Esophagus muscularis mucosa (tissue), 4 donors: ENCODE measurements around the gene CRYGC. TPM values are rescaled to one million over a fixed set of nuclear protein-coding genes. Genes with fewer than 3 reads are reported as not detected.

Experiments
- DNase-seq: peaks from one replicate; pipeline ENCODE4 v3.0.0-alpha.2; 2017; ENCODE audit errors: extremely low spot score
- H3K27ac ChIP-seq, 4 donors: fragments of 200-600 bp; sonication (generic); replicated peaks in 1 of 4; 1 replicate in 3 of 4; 2 replicates in 1 of 4; pipeline ENCODE4 v1.5.1; 2016 to 2019; ENCODE audit warnings: mild to moderate bottlenecking in 1 of 4
- H3K27me3 ChIP-seq, 4 donors: fragments of 200-600 bp; sonication (generic); one replicate each; pipeline versions ENCODE4 v1.5.1 to v1.6.0; 2016 to 2019
- H3K36me3 ChIP-seq, 4 donors: fragments of 200-600 bp; sonication (generic); one replicate each; pipeline ENCODE4 v1.5.1; 2016 to 2019
- H3K4me1 ChIP-seq, 4 donors: fragments of 200-600 bp; sonication (generic); one replicate each; pipeline ENCODE4 v1.5.1; 2016 to 2019
- H3K4me3 ChIP-seq, 4 donors: fragments of 200-600 bp; sonication (generic); 1 replicate in 2 of 4; 2 replicates in 2 of 4; pipeline ENCODE4 v1.5.1; 2016 to 2019; ENCODE audit warnings: mild to moderate bottlenecking in 4 of 4, moderate library complexity in 1 of 4
- H3K9me3 ChIP-seq, 4 donors: fragments of 200-600 bp; sonication (generic); 1 replicate in 3 of 4; 2 replicates in 1 of 4; pipeline ENCODE4 v1.5.1; 2016 to 2019
- CTCF ChIP-seq, 3 experiments: fragments of 200-600 bp in 2 of 3; fragments of 450-650 bp in 1 of 3; sonication (generic) in 2 of 3; IDR thresholded peaks; one replicate each; pipeline ENCODE4 v1.5.1; 2017 to 2019; ENCODE audit warnings: antibody characterized with exemption in 3 of 3, mild to moderate bottlenecking in 2 of 3, moderate library complexity in 1 of 3
- EP300 ChIP-seq: sonication (generic); formaldehyde crosslinking; IDR thresholded peaks from one replicate; pipeline ENCODE4 v1.6.1; 2017; ENCODE audit warnings: antibody characterized with exemption
- POLR2A ChIP-seq: fragments of 450-650 bp; IDR thresholded peaks from one replicate; pipeline ENCODE4 v1.6.1; 2017; ENCODE audit warnings: antibody characterized with exemption, moderate library complexity, mild to moderate bottlenecking, low read depth
- POLR2AphosphoS5 ChIP-seq, 2 donors: sonication (generic); formaldehyde crosslinking; IDR thresholded peaks; one replicate each; pipeline ENCODE4 v1.6.1; 2017; ENCODE audit warnings: antibody characterized with exemption in 2 of 2
- WGBS: methylation state at CpG from one replicate; pipeline ENCODE4 v1.1.5; 2018; 5-methylcytosine and 5-hydroxymethylcytosine counted together
- intact Hi-C: fragments of 100-400 bp; cut with DNase I; formaldehyde crosslinking; loops from one replicate; pipeline ENCODE4 v1.15.1; 2023
- total RNA-seq, 4 donors: library from RNA; depleted of rRNA; stranded (reverse); fragments of >200 nt; gene quantifications; one replicate each; pipeline versions ENCODE4 v1.1.0 to v1.2.1, GENCODE V29; 2016

The CRYGC gene
- total RNA-seq, 4 donors from 2014 or later = not detected

DNA sequence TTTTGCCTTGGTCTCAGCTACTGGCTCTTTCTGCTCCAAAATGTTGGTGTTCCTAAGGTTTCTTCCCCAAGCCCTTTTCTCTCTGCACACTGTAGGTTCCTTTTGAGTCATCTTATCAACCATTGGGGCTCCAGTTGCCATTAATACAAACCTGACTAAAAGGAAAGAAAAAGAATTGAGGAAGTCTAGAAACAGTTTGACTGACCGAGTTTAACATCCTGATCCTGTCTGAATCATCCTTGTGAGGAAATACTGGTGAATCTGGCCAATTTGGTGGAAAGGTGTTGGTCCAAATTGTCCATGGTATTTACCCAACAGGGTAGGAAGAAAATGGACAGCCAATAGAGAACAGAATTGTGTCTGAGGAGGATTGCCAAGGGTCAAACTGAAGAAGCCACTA lies 43.6 kb downstream of the CRYGC start:
- 79% methylated on average over 1 of the region's 1 CpG for WGBS
- Histone ChIP-seq H3K36me3 (no peaks in the 10 kb centered on the region), H3K4me1 (no peaks in the 10 kb centered on the region), H3K27me3 (no peaks in the 10 kb centered on the region), H3K27ac (no peak overlapping the region), H3K4me3 (no peak overlapping the region), H3K9me3 (no peaks in the 10 kb centered on the region)
- DNase-seq = no peak
- intact Hi-C loops = no loop called here
- TF ChIP-seq EP300 (no peak), CTCF (IDR thresholded peaks at IDR 0.05) (no peak), POLR2A (no peak), POLR2AphosphoS5 (IDR thresholded peaks at IDR 0.05) (no peak)

GRCh38 chr2:208083807-208084206 lies 45.8 kb downstream of the CRYGC start:
- intact Hi-C loops = no loop called here
- Histone ChIP-seq H3K36me3 (no peaks in the 10 kb centered on the region), H3K27me3 (no peaks in the 10 kb centered on the region), H3K4me3 (no peak overlapping the region), H3K9me3 (no peaks in the 10 kb centered on the region), H3K4me1 (no peaks in the 10 kb centered on the region), H3K27ac (no peak overlapping the region)
- TF ChIP-seq EP300 (no peak), CTCF (IDR thresholded peaks at IDR 0.05) (no peak), POLR2A (no peak), POLR2AphosphoS5 (IDR thresholded peaks at IDR 0.05) (no peak)
- DNase-seq = no peak

Other genes with a start within 250 kb of the CRYGC start
- 10 to 100 TPM; 24.8 to 34.5 (median 31.1) TPM for gene PLEKHM3, start 104.3 kb downstream of the CRYGC start, total RNA-seq
- gene CRYGD, start 5.3 kb downstream of the CRYGC start, total RNA-seq = not detected
- gene CRYGB, start 16.3 kb upstream of the CRYGC start, total RNA-seq = not detected
- not detected for gene CRYGA, start 33.8 kb upstream of the CRYGC start, total RNA-seq
- not detected for gene C2orf80, start 60.2 kb upstream of the CRYGC start, total RNA-seq
- 10 to 100 TPM; 22.0 to 28.0 (median 24.8) TPM for gene IDH1, start 125.2 kb upstream of the CRYGC start, total RNA-seq
- 10 to 100 TPM; 19.1 to 29.7 (median 22.8) TPM for gene PIKFYVE, start 136.4 kb upstream of the CRYGC start, total RNA-seq